SIG-M5 treated with dmso at 0.1 percent for 504 hours (cell line): Measurements from ENCODE around the gene MCEMP1.
A peak's percentile ranks its signal among the peaks of the same experiment; 100 is the strongest.

Source experiments
- DNase-seq: peaks from one replicate; lab custom pipeline; 2025; ENCODE audit not compliant: unreplicated experiment; lab: John Stamatoyannopoulos, UW

MCEMP1 gene

GRCh38 chr19:7720351-7720750 lies 43.5 kb downstream of the MCEMP1 start:
- DNase-seq: no peak

DNA sequence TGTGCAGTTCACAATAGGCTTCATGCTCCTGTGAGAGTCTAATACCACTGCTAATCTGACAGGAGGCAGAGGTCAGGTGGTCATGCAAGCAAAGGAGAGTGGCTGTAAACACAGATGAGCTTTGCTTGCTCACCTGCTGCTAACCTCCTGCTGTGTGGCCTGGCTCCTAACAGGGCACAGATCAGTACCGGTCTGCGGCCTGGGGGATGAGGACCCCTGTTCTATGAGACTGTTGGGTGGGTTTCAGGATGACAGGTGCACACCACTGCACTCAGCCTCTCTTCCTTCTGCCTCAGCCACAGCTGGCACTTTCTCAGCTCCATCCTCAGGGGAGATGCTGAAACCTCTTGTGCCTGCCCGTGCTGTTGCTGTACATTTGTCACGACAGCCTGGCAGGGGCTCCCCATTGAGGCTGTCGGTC lies 45.4 kb downstream of the MCEMP1 start:
- no peak for DNase-seq

DNA sequence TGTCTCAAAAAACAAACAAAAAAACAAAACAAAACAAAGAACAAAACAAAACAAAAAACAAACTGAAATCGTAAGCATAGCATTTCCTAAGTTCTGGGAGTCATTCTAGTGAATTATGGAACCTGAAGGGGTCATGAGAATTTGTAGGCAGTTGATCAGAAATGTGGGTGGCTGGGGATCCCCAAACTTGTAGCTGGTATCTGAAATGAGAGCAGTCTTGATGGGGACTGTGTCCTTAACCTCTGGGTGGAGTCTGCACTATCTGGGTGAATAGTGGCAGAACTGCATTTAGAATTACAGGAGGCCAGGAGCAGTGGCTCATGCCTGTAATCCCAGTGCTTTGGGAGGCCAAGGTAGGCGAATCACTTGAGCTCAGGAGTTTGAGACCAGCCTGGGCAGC lies 48.9 kb downstream of the MCEMP1 start:
- no peak for DNase-seq

GRCh38 chr19:7729211-7729610 lies 52.3 kb downstream of the MCEMP1 start:
- DNase-seq: peak; percentile 57
